PC-3 (cell line): ENCODE data around the gene ITGB1BP2.

Source experiments
- CTCF ChIP-seq: fragments of 300-600 bp; sonication (generic); conservative IDR thresholded peaks from 2 replicates; pipeline ENCODE4 v1.5.1; 2017; ENCODE audit warnings: antibody characterized with exemption, low read depth, mild to moderate bottlenecking, low read length
- EZH2 ChIP-seq: fragments of 300-600 bp; sonication (generic); IDR thresholded peaks from one replicate; pipeline ENCODE4 v1.6.1; 2017; ENCODE audit warnings: antibody characterized with exemption, mild to moderate bottlenecking, low read length; ENCODE audit not compliant: unreplicated experiment
- EZH2phosphoT487 ChIP-seq: fragments of 300-600 bp; sonication (generic); IDR thresholded peaks from 2 replicates; pipeline ENCODE4 v1.6.1; 2018; ENCODE audit warnings: mild to moderate bottlenecking, antibody characterized with exemption, low read length, borderline replicate concordance

- no peak for TF ChIP-seq CTCF
- no peak for TF ChIP-seq EZH2phosphoT487
- TF ChIP-seq EZH2, result no peak
These were observed 3.0 kb downstream of the ITGB1BP2 start for GRCh38 chrX:71304561-71304960.
